H54 (cell line): ENCODE results near the gene CTF1.
A peak's percentile ranks its signal among the peaks of the same experiment; 100 is the strongest.

ENCODE experiments used
- DNase-seq: peaks from one replicate; pipeline ENCODE4 v3.0.0; 2011; ENCODE audit warnings: low spot score, mixed read lengths; ENCODE audit not compliant: insufficient read length
- FAIRE-seq: peaks from 3 replicates; lab custom pipeline; 2011; peaks lifted over from hg19 to GRCh38; lab: Jason Lieb, UNC
- POLR2A ChIP-seq: IDR thresholded peaks from 2 replicates; pipeline ENCODE4 v1.6.1; 2011; ENCODE audit warnings: low read depth, mild to moderate bottlenecking, low read length

Gene CTF1

GRCh38 chr16:30907064-30907463 lies 10.7 kb downstream of the CTF1 start:
- no peak for TF ChIP-seq POLR2A
- DNase-seq, result no peak
- FAIRE-seq, result no peak

GRCh38 chr16:30910427-30911029 lies 14.1 kb downstream of the CTF1 start:
- no peak for FAIRE-seq
- DNase-seq, result no peak
- no peak for TF ChIP-seq POLR2A

- no peak for DNase-seq
- no peak for FAIRE-seq
- no peak for TF ChIP-seq POLR2A
Observed at GRCh38 chr16:30912794-30913412, 16.5 kb downstream of the CTF1 start.

GRCh38 chr16:30914830-30915229 lies 18.4 kb downstream of the CTF1 start:
- TF ChIP-seq POLR2A, result no peak
- no peak for DNase-seq
- no peak for FAIRE-seq

- no peak for FAIRE-seq
- no peak for TF ChIP-seq POLR2A
- DNase-seq, result no peak
Observed at GRCh38 chr16:30918614-30919013, 22.2 kb downstream of the CTF1 start.

GRCh38 chr16:30920891-30921290 lies 24.5 kb downstream of the CTF1 start:
- FAIRE-seq (no peak), DNase-seq (no peak)
- no peak for TF ChIP-seq POLR2A

- DNase-seq, result no peak
- no peak for TF ChIP-seq POLR2A
- FAIRE-seq, result no peak
Observed at GRCh38 chr16:30921459-30921747, 25.0 kb downstream of the CTF1 start.

GRCh38 chr16:30921748-30922419 lies 25.5 kb downstream of the CTF1 start:
- DNase-seq (peak; percentile 76), FAIRE-seq (no peak)
- TF ChIP-seq POLR2A, result no peak

- TF ChIP-seq POLR2A, result 0 out of 2 replicates have a peak, but pooled peaks have one; percentile 8
- peak; percentile 95 for DNase-seq
- peak; percentile 80 for FAIRE-seq
Observed at GRCh38 chr16:30922420-30922959, 26.1 kb downstream of the CTF1 start.

GRCh38 chr16:30922960-30923535 lies 26.6 kb downstream of the CTF1 start:
- TF ChIP-seq POLR2A, result peak; percentile 15; the same call in 1 of the 2 replicates
- peak; percentile 92 for DNase-seq
- FAIRE-seq, result peak; percentile 33

GRCh38 chr16:30923554-30924075 lies 27.2 kb downstream of the CTF1 start, which contains the start of gene FBXL19:
Gene FBXL19 (plus strand): TSS chr16:30923572. CDS start chr16:30925755, 2,183 bp downstream.
- DNase-seq (no peak), FAIRE-seq (no peak)
- peak; percentile 66; the same call in 1 of the 2 replicates for TF ChIP-seq POLR2A

- DNase-seq (no peak), FAIRE-seq (no peak)
- TF ChIP-seq POLR2A, result no peak
Observed at GRCh38 chr16:30924076-30924912, 27.9 kb downstream of the CTF1 start.
